Uterus (tissue), 4 donors: Measurements from ENCODE around the gene SHMT1. TPM values are rescaled to one million over a fixed set of nuclear protein-coding genes. Genes with fewer than 3 reads are reported as not detected.
"Not testable (repeated sequence)": the region's sequence is repeated elsewhere in the genome, so short reads cannot be mapped to it uniquely, and the experiment has no call there.

Experiments
- DNase-seq, 2 donors: peaks; one replicate each; pipeline ENCODE4 v3.0.0-alpha.2; 2019 to 2020
- H3K27ac ChIP-seq, 2 donors: fragments of 200-600 bp; sonication (generic); 1 replicate in 1 of 2; 2 replicates in 1 of 2; pipeline ENCODE4 v1.5.1; 2016 to 2018
- H3K27me3 ChIP-seq, 2 donors: fragments of 200-600 bp; sonication (generic); one replicate each; pipeline ENCODE4 v1.5.1; 2018 to 2019; ENCODE audit warnings: control low read depth in 1 of 2
- H3K36me3 ChIP-seq, 2 donors: fragments of 200-600 bp; sonication (generic); one replicate each; pipeline ENCODE4 v1.5.1; 2019; ENCODE audit warnings: control low read depth in 1 of 2
- H3K4me1 ChIP-seq, 2 donors: fragments of 200-600 bp; sonication (generic); one replicate each; pipeline ENCODE4 v1.5.1; 2018 to 2019; ENCODE audit warnings: control low read depth in 1 of 2
- H3K4me3 ChIP-seq, 2 donors: fragments of 200-600 bp; sonication (generic); 1 replicate in 1 of 2; 2 replicates in 1 of 2; pipeline ENCODE4 v1.5.1; 2018 to 2019; ENCODE audit warnings: mild to moderate bottlenecking in 1 of 2
- H3K9me3 ChIP-seq, 2 donors: fragments of 200-600 bp; sonication (generic); one replicate each; pipeline ENCODE4 v1.5.1; 2019; ENCODE audit warnings: control low read depth in 1 of 2
- POLR2A ChIP-seq, 2 donors: fragments of 450-650 bp; IDR thresholded peaks; one replicate each; pipeline ENCODE4 v1.6.1; 2016; ENCODE audit warnings: antibody characterized with exemption in 2 of 2, mild to moderate bottlenecking in 1 of 2, moderate library complexity in 1 of 2
- intact Hi-C: fragments of 100-400 bp; cut with DNase I; formaldehyde crosslinking; loops from one replicate; pipeline ENCODE4 v1.15.1; 2023; ENCODE audit warnings: low total_unique reads
- total RNA-seq, 4 donors: library from RNA; depleted of rRNA in 3 of 4; stranded (reverse); fragments of >200 nt in 3 of 4; gene quantifications; one replicate each; pipeline versions ENCODE4 v1.1.0 to v1.2.4, GENCODE V29; 2014 to 2023
- TF ChIP-seq, protein P1 (sequence below), 4 experiments: fragments of 200-600 bp in 2 of 4; fragments of 450-650 bp in 2 of 4; sonication (generic) in 2 of 4; IDR thresholded peaks; one replicate each; pipeline ENCODE4 v1.5.1; 2016 to 2019; ENCODE audit warnings: antibody characterized with exemption in 4 of 4, mild to moderate bottlenecking in 2 of 4, moderate library complexity in 1 of 4
- donor health status: DM: yes; HTN: yes; CAD: no.

SHMT1 gene
- total RNA-seq, 4 donors from 2014 or later: 10.9 to 35.9 (median 31.5) TPM

DNA sequence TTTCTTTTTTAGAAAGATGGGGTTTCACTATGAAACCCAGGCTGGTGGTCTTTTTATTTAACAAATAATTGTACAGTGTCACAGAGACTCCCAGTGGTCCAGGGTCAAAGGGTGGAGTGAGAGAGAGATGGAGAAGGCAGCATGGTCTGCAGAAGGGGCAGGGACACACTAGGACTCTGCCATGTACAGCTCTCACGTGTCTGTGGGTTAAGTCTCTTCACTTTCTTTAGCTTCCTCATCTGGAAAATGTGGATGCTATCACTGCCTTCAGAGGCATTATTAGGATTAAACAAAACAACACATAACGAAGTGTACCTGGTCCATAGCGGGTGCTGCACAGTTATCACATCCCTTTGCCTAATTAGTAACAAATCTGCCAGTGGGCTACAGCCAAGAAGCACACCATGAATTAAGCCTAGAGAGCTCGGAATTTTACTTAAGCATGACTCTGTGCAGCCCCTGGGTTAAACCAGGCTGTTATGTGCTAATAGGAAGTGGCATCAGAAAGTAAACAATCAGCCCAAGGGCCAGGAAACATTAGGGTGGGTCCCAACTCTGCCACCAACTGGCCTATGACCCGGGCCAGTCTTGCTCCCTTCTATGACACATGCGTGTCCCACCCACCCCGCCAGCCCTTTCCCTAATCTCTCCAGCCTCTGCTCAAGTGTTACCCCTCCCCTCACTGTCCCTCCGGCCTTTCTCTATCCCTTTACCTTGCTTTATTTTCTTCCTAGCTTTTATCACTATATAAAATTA, 62.4 kb downstream of the SHMT1 start:
- H3K4me1 ChIP-seq: no peaks in the 10 kb centered on the region
- no peak overlapping the region for H3K4me3 ChIP-seq
- intact Hi-C loops: no loop called here
- H3K36me3 ChIP-seq: no peaks in the 10 kb centered on the region
- H3K9me3 ChIP-seq: no peaks in the 10 kb centered on the region
- no peak overlapping the region for H3K27ac ChIP-seq
- no peak for DNase-seq
- H3K27me3 ChIP-seq: no peaks in the 10 kb centered on the region
- TF ChIP-seq, protein P1, sequence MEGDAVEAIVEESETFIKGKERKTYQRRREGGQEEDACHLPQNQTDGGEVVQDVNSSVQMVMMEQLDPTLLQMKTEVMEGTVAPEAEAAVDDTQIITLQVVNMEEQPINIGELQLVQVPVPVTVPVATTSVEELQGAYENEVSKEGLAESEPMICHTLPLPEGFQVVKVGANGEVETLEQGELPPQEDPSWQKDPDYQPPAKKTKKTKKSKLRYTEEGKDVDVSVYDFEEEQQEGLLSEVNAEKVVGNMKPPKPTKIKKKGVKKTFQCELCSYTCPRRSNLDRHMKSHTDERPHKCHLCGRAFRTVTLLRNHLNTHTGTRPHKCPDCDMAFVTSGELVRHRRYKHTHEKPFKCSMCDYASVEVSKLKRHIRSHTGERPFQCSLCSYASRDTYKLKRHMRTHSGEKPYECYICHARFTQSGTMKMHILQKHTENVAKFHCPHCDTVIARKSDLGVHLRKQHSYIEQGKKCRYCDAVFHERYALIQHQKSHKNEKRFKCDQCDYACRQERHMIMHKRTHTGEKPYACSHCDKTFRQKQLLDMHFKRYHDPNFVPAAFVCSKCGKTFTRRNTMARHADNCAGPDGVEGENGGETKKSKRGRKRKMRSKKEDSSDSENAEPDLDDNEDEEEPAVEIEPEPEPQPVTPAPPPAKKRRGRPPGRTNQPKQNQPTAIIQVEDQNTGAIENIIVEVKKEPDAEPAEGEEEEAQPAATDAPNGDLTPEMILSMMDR (IDR thresholded peaks at IDR 0.05): no peak
- TF ChIP-seq POLR2A (IDR thresholded peaks at IDR 0.05): no peak

DNA sequence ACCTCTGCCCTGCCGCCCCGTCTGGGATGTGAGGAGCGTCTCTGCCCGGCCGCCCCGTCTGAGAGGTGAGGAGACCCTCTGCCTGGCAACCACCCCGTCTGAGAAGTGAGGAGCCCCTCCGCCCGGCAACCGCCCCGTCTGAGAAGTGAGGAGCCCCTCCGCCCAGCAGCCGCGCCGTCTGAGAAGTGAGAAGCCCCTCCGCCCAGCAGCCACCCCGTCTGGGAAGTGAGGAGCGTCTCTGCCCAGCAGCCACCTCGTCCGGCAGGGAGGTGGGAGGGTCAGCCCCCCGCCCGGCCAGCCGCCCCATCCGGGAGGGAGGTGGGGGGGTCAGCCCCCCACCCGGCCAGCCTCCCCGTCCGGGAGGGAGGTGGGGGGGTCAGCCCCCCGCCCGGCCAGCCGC, 65.3 kb downstream of the SHMT1 start:
- H3K4me1 ChIP-seq, H3K36me3 ChIP-seq, DNase-seq, intact Hi-C loops, H3K27ac ChIP-seq, H3K9me3 ChIP-seq, H3K4me3 ChIP-seq, H3K27me3 ChIP-seq: not testable (repeated sequence)

DNA sequence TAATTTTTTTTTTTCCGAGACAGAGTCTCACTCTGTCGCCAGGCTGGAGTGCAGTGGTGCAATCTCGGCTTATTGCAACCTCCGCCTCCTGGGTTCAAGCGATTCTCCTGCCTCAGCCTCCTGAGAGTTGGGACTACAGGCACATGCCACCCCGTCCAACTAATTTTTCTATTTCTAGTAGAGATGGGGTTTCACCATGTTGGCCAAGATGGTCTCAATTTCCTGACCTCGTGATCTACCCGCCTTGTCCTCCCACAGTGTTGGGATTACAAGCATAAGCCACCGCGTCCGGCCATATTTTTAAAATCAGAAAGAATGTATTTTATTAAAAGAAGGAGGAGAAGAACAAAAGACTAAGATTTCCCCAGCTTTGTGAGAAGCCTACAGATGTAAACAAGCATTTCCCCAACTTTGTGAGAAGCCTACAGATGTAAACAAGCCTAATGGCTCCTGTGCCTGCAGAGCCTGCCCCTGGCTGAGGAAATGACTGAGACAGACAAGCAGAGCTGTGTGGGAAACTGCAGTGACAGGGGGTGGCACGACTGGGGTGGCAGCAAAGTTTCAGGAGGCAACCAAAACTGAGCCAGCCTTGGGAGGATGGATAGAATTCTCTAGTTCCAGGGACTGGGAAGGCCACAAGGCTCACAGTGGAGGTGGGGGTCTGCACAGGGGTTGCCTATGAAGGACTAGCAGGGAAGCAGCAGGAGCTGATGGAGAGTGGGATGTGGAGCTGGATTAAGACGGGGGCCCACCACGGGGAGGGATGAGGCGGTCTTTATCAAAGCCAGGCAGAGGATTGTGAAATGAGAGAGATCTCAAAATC, 71.4 kb downstream of the SHMT1 start:
- H3K9me3 ChIP-seq: no peaks in the 10 kb centered on the region
- no peaks in the 10 kb centered on the region for H3K27me3 ChIP-seq
- H3K27ac ChIP-seq: no peak overlapping the region
- no peak for DNase-seq
- intact Hi-C loops: no loop called here
- no peaks in the 10 kb centered on the region for H3K36me3 ChIP-seq
- H3K4me3 ChIP-seq: no peak overlapping the region
- TF ChIP-seq, protein P1 (IDR thresholded peaks at IDR 0.05): no peak
- no peak for TF ChIP-seq POLR2A (IDR thresholded peaks at IDR 0.05)
- H3K4me1 ChIP-seq: no peaks in the 10 kb centered on the region

DNA sequence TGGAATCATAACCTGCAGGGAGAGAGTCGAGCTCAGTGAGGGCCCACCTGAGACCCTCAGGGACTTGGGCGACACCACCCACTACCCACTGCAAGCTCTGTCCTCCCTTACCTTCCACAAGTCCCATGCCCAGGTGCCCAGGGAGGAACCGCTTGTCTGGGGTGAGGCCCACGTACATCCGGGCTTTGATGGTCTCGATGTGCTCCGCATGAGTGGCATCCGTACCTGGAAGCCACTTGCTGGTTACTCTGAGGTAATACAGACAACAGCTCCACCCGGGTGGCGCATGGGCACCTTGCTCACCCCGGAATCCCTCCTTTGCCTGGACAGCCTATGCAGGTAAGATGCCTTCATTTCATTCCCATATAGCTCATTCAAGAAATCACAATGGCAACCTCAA, 78.1 kb downstream of the SHMT1 start:
- no peak for DNase-seq
- TF ChIP-seq, protein P1 (IDR thresholded peaks at IDR 0.05): no peak
- TF ChIP-seq POLR2A (IDR thresholded peaks at IDR 0.05): no peak
- Histone ChIP-seq H3K27me3 (no peaks in the 10 kb centered on the region), H3K4me1 (no peaks in the 10 kb centered on the region), H3K36me3 (no peaks in the 10 kb centered on the region), H3K9me3 (no peaks in the 10 kb centered on the region), H3K4me3 (no peak overlapping the region), H3K27ac (no peak overlapping the region)
- intact Hi-C loops: no loop called here

DNA sequence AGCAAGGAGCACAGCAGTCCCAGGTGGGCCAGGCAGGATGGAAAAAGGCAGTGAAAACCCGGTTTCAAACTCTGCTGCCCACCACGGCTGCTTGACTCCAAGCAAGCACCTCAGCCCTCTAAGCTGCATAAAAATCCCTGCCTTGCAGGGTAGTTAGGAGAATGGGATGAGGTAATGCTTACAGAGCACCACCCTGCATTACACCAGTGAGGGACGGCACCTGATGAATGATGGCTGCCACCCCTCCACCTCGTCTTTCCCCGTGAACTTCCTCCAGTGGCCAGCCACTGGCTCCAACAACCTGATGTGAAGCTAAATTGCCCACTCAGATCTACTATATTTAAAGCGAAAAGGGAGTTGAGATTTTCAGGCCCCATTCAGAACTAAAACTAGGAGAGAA, 81.6 kb downstream of the SHMT1 start:
- no peaks in the 10 kb centered on the region for H3K9me3 ChIP-seq
- no peaks in the 10 kb centered on the region for H3K36me3 ChIP-seq
- no peak overlapping the region for H3K27ac ChIP-seq
- TF ChIP-seq, protein P1 (IDR thresholded peaks at IDR 0.05): no peak
- TF ChIP-seq POLR2A (IDR thresholded peaks at IDR 0.05): no peak
- H3K4me1 ChIP-seq: no peaks in the 10 kb centered on the region
- intact Hi-C loops: no loop called here
- DNase-seq: no peak
- H3K27me3 ChIP-seq: no peaks in the 10 kb centered on the region
- no peak overlapping the region for H3K4me3 ChIP-seq
